NCI-H69 (cell line): Measurements from ENCODE around the gene ELN.

Source experiments
- DNase-seq: peaks from one replicate; lab custom pipeline; 2025; lab: John Stamatoyannopoulos, UW

ELN gene

GRCh38 chr7:74095135-74095534 lies 67.2 kb downstream of the ELN start:
- no peak for DNase-seq

GRCh38 chr7:74097937-74098614 lies 70.1 kb downstream of the ELN start:
- DNase-seq, result no peak

GRCh38 chr7:74099031-74099430 lies 71.1 kb downstream of the ELN start:
- DNase-seq, result no peak

- no peak for DNase-seq
Measured at GRCh38 chr7:74101061-74101681, 73.2 kb downstream of the ELN start.

DNA sequence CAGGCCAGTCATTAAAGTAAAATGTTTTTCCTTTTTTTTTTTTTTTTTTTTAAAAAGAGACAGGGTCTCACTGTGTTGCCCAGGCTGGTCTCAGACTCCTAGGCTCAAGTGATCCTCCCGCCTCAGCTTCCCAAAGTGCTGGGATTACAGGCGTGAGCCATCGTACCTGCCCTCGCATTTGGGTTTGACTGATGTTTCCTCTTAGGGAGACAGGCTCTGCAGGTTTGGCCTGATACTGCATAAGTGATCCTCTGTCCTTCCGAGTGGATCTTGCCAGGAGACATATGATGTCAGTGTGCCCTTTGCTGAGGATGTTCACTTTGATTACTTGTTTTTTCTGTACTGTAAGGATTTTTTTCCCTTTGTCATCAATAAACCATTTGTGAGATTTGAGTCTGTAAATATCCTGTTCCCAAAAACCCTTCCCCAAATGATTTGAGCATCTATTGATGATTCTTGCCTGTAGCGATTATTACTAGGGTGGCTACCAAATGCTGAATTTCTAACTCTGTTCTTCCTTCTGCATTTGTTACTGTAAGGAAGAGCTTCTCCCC lies 75.3 kb downstream of the ELN start:
- no peak for DNase-seq

DNA sequence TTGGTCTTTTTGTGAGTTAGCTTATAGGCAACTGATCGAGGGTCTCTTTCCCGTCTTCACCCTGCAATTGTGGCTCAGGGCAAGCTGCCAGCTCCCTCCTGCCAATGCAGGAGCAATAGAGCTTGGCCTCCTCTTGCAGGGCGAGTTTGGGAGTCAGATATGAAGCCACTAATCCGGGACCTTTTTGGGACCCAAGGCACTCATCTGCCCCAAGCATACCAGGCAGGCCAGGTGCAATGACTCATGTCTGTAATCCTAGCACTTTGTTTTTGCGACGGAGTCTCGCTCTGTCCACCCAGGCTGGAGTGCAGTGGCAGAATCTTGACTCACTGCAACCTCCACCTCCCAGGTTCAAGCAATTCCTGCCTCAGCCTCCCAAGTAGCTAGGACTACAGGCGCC lies 76.7 kb downstream of the ELN start:
- no peak for DNase-seq

GRCh38 chr7:74105992-74106391 lies 78.0 kb downstream of the ELN start:
- DNase-seq, result no peak

- no peak for DNase-seq
Measured at GRCh38 chr7:74106846-74107245, 78.9 kb downstream of the ELN start.

- DNase-seq, result peak; percentile 22
Measured at GRCh38 chr7:74115326-74115725, 87.4 kb downstream of the ELN start.

GRCh38 chr7:74116356-74116755 lies 88.4 kb downstream of the ELN start:
- DNase-seq, result no peak
